Sigmoid colon (tissue), 4 donors: ENCODE data around the gene POLD2.

Experiments used
- POLR2A ChIP-seq, 2 donors: fragments of 450-650 bp; IDR thresholded peaks; one replicate each; pipeline ENCODE4 v1.6.1; 2016; ENCODE audit warnings: antibody characterized with exemption in 2 of 2, mild to moderate bottlenecking in 2 of 2, moderate library complexity in 2 of 2
- POLR2AphosphoS5 ChIP-seq, 4 donors: sonication (generic); formaldehyde crosslinking; IDR thresholded peaks; one replicate each; pipeline ENCODE4 v1.6.1; 2017; ENCODE audit warnings: antibody characterized with exemption in 4 of 4
- TF ChIP-seq, protein P1 (sequence below), 4 experiments: fragments of 450-650 bp in 3 of 4; fragments of 200-600 bp in 1 of 4; IDR thresholded peaks; one replicate each; pipeline ENCODE4 v1.5.1; 2016 to 2019; ENCODE audit warnings: antibody characterized with exemption in 4 of 4, mild to moderate bottlenecking in 3 of 4, moderate library complexity in 2 of 4

GRCh38 chr7:44109991-44110390 lies 13.4 kb downstream of the POLD2 start:
- TF ChIP-seq, protein P1, sequence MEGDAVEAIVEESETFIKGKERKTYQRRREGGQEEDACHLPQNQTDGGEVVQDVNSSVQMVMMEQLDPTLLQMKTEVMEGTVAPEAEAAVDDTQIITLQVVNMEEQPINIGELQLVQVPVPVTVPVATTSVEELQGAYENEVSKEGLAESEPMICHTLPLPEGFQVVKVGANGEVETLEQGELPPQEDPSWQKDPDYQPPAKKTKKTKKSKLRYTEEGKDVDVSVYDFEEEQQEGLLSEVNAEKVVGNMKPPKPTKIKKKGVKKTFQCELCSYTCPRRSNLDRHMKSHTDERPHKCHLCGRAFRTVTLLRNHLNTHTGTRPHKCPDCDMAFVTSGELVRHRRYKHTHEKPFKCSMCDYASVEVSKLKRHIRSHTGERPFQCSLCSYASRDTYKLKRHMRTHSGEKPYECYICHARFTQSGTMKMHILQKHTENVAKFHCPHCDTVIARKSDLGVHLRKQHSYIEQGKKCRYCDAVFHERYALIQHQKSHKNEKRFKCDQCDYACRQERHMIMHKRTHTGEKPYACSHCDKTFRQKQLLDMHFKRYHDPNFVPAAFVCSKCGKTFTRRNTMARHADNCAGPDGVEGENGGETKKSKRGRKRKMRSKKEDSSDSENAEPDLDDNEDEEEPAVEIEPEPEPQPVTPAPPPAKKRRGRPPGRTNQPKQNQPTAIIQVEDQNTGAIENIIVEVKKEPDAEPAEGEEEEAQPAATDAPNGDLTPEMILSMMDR (IDR thresholded peaks at IDR 0.05): no peak
- TF ChIP-seq POLR2A (IDR thresholded peaks at IDR 0.05) (no peak), POLR2AphosphoS5 (IDR thresholded peaks at IDR 0.05) (no peak)
